ENCODE results near the gene ETV3L. TPM values are rescaled to one million over a fixed set of nuclear protein-coding genes. Genes with fewer than 3 reads are reported as not detected.
A peak's percentile ranks its signal among the peaks of the same experiment; 100 is the strongest.
"Not testable (repeated sequence)": the region's sequence is repeated elsewhere in the genome, so short reads cannot be mapped to it uniquely, and the experiment has no call there.

The ETV3L gene
- polyA plus RNA-seq, 3 donors: not detected

DNA sequence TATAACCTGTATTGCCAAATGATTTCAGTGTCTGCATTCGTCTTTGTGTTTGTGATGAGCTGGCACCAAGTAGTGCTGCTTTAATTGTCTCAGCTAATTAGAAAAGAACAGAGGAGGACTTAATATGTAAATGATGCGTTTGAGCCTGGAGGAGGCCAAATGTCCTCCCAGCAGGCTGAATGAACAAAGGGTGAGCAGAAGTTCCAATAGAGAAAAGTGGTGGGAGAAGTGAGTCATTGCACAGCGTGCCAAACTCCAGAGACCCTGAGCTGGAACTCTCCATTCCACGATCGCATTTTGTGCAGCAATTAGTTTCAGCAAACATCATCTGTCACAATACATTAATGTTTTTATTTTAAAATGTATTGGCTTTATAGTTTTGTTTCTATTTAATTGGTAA is 17.9 kb downstream of the ETV3L start:
- no peak for DNase-seq

DNA sequence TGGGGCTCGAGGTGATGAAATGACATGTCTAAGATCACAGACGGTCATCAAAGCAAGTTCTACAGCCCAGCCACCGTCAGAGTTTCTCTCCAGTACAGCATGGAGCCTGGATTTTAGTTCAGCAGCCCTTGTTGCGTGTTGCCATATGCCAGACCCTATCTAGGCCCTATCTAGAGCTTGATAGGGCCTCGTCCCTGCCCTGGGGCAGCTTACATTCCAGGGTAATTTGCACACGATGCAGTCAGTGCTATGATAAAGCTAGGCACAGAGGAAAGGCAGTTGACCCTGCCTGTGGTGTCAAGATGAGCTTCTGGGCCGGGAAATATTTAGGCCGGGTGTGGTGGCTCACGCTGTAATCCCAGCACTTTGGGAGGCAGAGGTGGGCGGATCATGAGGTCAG is 18.9 kb downstream of the ETV3L start:
- DNase-seq: no peak

GRCh38 chr1:157077394-157077793 is 22.2 kb downstream of the ETV3L start:
- no peak for DNase-seq

DNA sequence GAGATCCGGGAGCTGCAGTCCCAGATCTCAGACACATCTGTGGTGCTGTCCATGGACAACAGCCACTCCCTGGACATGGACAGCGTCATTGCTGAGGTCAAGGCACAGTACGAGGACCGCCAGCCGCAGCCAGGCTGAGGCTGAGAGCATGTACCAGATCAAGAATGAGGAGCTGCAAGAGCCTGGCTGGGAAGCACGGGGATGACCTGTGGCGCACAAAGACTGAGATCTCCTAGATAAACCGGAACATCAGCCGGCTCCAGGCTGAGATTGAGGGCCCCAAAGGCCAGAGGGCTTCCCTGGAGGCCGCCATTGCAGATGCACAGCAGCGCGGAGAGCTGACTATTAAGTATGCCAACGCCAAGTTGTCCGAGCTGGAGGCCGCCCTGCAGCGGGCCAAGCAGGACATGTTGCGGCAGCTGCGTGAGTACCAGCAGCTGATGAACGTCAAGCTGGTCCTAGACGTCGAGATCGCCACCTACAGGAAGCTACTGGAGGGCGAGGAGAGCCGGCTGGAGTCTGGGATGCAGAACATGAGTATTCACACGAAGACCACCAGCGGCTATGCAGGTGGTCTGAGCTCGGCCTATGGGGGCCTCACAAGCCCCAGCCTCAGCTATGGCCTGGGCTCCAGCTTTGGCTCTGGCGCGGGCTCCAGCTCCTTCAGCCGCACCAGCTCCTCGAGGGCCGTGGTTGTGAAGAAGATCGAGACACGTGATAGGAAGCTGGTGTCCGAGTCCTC is 25.5 kb downstream of the ETV3L start:
- DNase-seq: peak; percentile 50

DNA sequence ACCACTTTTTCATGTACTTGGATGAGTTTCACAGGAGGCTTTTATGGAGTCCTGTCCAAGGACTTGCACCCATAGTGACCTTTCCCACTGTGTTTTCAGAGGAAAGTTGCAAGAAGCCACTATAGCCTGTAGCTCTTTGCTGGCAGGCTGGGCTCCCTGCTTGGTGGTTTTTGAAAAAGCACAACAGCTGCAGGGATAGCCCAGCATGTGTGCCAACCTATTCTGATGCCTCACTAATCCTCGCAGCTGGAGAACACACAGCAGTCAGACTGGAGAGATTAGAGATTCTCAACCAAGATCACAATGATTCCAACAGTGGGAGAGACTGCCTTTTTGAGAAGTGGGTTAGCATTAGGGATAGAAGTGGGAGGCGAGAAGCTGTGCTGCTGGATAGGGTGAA is 30.0 kb downstream of the ETV3L start:
- no peak for DNase-seq

- not testable (repeated sequence) for DNase-seq
Observed at GRCh38 chr1:157059241-157059640, 40.4 kb downstream of the ETV3L start.

DNA sequence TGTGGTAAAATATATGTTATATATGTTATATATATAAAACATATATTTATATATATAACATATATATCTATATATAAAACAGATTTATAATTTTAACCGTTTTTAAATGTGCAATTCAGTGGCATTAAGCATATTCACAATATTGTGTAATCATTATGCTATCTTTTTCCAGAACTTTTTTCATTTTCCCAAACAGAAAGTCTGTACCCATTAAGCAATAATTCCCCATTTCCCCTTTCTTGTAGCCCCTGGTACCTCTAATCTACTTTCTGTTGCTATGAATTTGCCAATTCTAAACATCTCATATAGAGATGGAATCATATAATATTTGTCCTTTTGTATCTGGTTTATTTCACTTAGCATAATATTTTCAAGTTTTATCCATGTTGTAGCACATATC is 43.3 kb downstream of the ETV3L start:
- DNase-seq: no peak

DNA sequence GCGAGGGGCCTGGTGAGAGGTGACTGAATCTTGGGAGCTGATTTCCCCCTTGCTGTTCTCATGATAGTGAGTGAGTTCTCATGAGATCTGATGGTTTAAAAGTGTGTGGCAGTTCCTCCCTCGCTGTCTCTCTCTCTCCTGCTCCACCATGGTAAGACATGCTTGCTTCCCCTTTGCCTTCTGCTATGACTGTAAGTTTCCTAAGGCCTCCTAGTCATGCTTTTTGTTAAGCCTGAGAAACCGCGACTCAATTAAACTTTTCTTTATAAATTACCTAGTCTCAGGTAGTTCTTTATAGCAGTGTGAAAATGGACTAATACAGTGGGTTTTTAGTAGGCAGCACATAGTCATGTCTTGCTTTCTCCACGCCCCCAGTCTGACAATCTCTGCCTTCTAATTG is 43.9 kb downstream of the ETV3L start:
- DNase-seq: not testable (repeated sequence)

- DNase-seq: no peak
Observed at GRCh38 chr1:157050836-157051235, 48.8 kb downstream of the ETV3L start.

DNA sequence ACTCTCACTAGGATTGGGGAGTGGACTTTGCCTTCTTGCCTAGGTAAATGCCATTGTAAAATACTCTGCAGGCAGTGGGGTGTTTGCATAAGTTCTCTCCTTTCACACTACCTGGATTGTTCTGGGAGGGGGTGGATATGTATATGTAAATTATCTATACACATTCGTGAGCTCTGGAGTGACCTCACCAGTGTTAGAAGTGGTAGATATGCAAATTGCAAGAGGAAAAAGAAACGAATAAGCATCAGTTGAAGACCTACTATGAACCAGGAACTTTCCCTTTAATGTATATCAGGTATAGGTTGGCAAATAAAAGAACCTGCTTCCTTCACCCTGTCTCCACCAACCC is 52.6 kb downstream of the ETV3L start:
- no peak for DNase-seq

- peak; percentile 91 for DNase-seq
Observed at GRCh38 chr1:157045250-157046218, 54.1 kb downstream of the ETV3L start, which contains the start of gene ARHGEF11. Gene ARHGEF11, minus strand, starts transcription at chr1:157045742. Its CDS starts 1,412 bp downstream, at chr1:157044330.

GRCh38 chr1:157044326-157044725 is 55.3 kb downstream of the ETV3L start:
- DNase-seq: no peak

GRCh38 chr1:157043685-157044084 is 55.9 kb downstream of the ETV3L start:
- no peak for DNase-seq

DNA sequence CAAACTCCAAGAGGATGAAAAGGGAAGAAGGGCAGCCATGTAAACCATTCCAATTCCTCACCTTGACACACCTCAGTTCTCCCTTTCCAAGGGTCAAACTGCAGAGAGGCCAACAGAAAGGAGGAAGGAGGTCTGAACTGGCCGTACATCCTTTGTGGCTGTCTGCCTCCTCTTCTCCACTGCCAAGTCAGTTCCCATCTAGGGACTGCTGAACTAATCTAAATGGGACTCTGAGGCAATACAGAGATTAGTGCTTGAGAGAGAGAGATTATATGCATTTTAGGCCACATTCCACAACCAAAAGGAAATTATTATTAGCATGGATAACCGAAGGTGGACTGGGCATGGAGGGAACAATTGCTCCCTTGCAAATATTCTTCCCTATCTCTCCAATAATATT is 56.8 kb downstream of the ETV3L start:
- no peak for DNase-seq

Other genes with a start within 250 kb of the ETV3L start
- 1 to 10 TPM; 1.6 to 3.0 (median 2.0) TPM for gene INSRR, start 240.7 kb downstream of the ETV3L start, polyA plus RNA-seq (ENCODE audit: insufficient read length in 3 of 3)
- gene NTRK1, start 238.9 kb downstream of the ETV3L start, polyA plus RNA-seq (ENCODE audit: insufficient read length in 3 of 3): 1 to 10 TPM; 1.3 to 2.0 (median 1.3) TPM
- gene PEAR1, start 206.1 kb downstream of the ETV3L start, polyA plus RNA-seq (ENCODE audit: insufficient read length in 3 of 3): 10 to 100 TPM; 17.8 to 22.3 (median 22.1) TPM
- 1 to 10 TPM in 1 of 3 donors, under 1 TPM in 2; 0.38 to 1.1 (median 0.96) TPM for gene LRRC71, start 179.2 kb downstream of the ETV3L start, polyA plus RNA-seq (ENCODE audit: insufficient read length in 3 of 3)
- gene ARHGEF11, start 54.1 kb downstream of the ETV3L start, polyA plus RNA-seq (ENCODE audit: insufficient read length in 3 of 3): 10 to 100 TPM; 34.5 to 41.5 (median 38.3) TPM
- 10 to 100 TPM; 25.5 to 28.2 (median 27.2) TPM for gene ETV3, start 38.6 kb upstream of the ETV3L start, polyA plus RNA-seq (ENCODE audit: insufficient read length in 3 of 3)